GM12878 (cell line): ENCODE results near the gene SPACA5. TPM values are rescaled to one million over a fixed set of nuclear protein-coding genes. Genes with fewer than 3 reads are reported as not detected.

ENCODE experiments used
- CREM ChIP-seq: IDR thresholded peaks from 2 replicates; pipeline ENCODE4 v1.6.1; 2014; ENCODE audit warnings: antibody characterized with exemption, low read depth
- EED ChIP-seq: sonication (generic); IDR thresholded peaks from 2 replicates; pipeline ENCODE4 v1.6.1; 2016; ENCODE audit warnings: antibody characterized with exemption, low read depth
- HCFC1 ChIP-seq: fragments of 150-350 bp; IDR thresholded peaks from 2 replicates; pipeline ENCODE4 v1.6.1; 2014; ENCODE audit warnings: low read length
- IRF4 ChIP-seq: IDR thresholded peaks from 2 replicates; pipeline ENCODE4 v1.6.1; 2011; ENCODE audit warnings: low read depth, low read length
- polyA plus RNA-seq, 11 experiments: library from polyadenylated mRNA; depleted of rRNA in 4 of 11; unstranded in 6 of 11; stranded (reverse) in 5 of 11; fragments of >200 nt; fragmentation: Nextera tagmentation in 4 of 11; fragmentation: Illumina TruSeq in 1 of 11; extraction: Ambion mirVana in 4 of 11; extraction: Trizol in 1 of 11; gene quantifications; 1 replicate in 1 of 11; 2 replicates in 10 of 11; pipeline versions ENCODE4 v1.2.1 to v1.2.3, GENCODE V29; 2011 to 2016; ENCODE audit warnings: inconsistent platforms in 2 of 11, missing spikeins in 2 of 11, low read depth in 1 of 11
- total RNA-seq, 4 experiments: library from RNA; depleted of rRNA in 3 of 4; stranded (reverse); fragments of >200 nt in 3 of 4; fragmentation: Illumina TruSeq in 1 of 4; extraction: Trizol in 1 of 4; gene quantifications; 2 replicates each; pipeline versions ENCODE4 v1.2.1 to v1.2.3, GENCODE V29; 2013 to 2021
- TF ChIP-seq, protein P1 (sequence below): fragments of 450-650 bp; IDR thresholded peaks from 2 replicates; pipeline ENCODE4 v1.6.1; 2017; ENCODE audit warnings: antibody characterized with exemption, mild to moderate bottlenecking, moderate library complexity
- TF ChIP-seq, protein P2 (sequence below): fragments of 450-650 bp; IDR thresholded peaks from 2 replicates; pipeline ENCODE4 v1.6.1; 2017; ENCODE audit warnings: mild to moderate bottlenecking, low read depth, inconsistent platforms; ENCODE audit not compliant: poor library complexity, severe bottlenecking

The SPACA5 gene
- total and polyA plus RNA-seq, 10 of the 15 experiments (the other 5 are each of a cell fraction or from before 2014, with no cell fraction given) = 0.18 to 0.97 (median 0.25) TPM; not detected in 4

GRCh38 chrX:48021026-48021900, 14.5 kb downstream of the SPACA5 start (continued):
- TF ChIP-seq, protein P1, sequence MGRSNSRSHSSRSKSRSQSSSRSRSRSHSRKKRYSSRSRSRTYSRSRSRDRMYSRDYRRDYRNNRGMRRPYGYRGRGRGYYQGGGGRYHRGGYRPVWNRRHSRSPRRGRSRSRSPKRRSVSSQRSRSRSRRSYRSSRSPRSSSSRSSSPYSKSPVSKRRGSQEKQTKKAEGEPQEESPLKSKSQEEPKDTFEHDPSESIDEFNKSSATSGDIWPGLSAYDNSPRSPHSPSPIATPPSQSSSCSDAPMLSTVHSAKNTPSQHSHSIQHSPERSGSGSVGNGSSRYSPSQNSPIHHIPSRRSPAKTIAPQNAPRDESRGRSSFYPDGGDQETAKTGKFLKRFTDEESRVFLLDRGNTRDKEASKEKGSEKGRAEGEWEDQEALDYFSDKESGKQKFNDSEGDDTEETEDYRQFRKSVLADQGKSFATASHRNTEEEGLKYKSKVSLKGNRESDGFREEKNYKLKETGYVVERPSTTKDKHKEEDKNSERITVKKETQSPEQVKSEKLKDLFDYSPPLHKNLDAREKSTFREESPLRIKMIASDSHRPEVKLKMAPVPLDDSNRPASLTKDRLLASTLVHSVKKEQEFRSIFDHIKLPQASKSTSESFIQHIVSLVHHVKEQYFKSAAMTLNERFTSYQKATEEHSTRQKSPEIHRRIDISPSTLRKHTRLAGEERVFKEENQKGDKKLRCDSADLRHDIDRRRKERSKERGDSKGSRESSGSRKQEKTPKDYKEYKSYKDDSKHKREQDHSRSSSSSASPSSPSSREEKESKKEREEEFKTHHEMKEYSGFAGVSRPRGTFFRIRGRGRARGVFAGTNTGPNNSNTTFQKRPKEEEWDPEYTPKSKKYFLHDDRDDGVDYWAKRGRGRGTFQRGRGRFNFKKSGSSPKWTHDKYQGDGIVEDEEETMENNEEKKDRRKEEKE = peak; percentile 91
- TF ChIP-seq, protein P2, sequence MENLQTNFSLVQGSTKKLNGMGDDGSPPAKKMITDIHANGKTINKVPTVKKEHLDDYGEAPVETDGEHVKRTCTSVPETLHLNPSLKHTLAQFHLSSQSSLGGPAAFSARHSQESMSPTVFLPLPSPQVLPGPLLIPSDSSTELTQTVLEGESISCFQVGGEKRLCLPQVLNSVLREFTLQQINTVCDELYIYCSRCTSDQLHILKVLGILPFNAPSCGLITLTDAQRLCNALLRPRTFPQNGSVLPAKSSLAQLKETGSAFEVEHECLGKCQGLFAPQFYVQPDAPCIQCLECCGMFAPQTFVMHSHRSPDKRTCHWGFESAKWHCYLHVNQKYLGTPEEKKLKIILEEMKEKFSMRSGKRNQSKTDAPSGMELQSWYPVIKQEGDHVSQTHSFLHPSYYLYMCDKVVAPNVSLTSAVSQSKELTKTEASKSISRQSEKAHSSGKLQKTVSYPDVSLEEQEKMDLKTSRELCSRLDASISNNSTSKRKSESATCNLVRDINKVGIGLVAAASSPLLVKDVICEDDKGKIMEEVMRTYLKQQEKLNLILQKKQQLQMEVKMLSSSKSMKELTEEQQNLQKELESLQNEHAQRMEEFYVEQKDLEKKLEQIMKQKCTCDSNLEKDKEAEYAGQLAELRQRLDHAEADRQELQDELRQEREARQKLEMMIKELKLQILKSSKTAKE = peak; percentile 98
- TF ChIP-seq EED = no peak
- TF ChIP-seq HCFC1 = peak; percentile 67
- TF ChIP-seq IRF4 = 0 out of 2 replicates have a peak, but pooled peaks have one; percentile 18
- 0 out of 2 replicates have a peak, but pooled peaks have one; percentile 12 for TF ChIP-seq CREM
